AG09319 (cell line): ENCODE data around the gene ARHGEF11.

Experiments used
- DNase-seq: peaks from one replicate; pipeline ENCODE4 v3.0.0-alpha.2; 2010; ENCODE audit warnings: low read depth; ENCODE audit errors: extremely low read depth
- TF ChIP-seq, protein P1 (sequence below): IDR thresholded peaks from 2 replicates; pipeline ENCODE4 v1.5.1; 2011; ENCODE audit warnings: low read depth, mild to moderate bottlenecking, inconsistent platforms, low read length, moderate library complexity

ARHGEF11 gene

DNA sequence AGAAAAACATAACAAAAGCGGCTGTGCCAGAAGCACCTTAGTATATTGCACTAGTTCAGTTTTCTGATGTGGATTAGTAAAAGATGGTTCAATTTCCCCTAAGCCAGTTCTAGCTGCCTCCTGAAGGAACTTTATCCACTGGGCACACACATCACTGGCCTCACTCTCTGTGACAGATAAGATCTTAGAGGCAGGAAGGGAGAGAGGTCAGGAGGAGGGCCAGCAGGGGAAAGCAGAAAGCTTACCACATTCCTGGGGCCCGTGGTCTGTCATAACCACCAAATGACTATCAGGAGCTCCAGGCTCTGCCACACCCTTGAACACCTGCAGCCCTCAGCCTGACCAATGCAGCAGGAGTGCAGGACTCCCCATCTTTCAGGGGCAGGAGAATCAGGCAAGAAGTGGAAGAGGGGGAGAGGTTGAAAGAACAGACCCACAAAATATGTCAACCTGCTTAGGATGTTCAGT lies 87.3 kb downstream of the ARHGEF11 start:
- TF ChIP-seq, protein P1, sequence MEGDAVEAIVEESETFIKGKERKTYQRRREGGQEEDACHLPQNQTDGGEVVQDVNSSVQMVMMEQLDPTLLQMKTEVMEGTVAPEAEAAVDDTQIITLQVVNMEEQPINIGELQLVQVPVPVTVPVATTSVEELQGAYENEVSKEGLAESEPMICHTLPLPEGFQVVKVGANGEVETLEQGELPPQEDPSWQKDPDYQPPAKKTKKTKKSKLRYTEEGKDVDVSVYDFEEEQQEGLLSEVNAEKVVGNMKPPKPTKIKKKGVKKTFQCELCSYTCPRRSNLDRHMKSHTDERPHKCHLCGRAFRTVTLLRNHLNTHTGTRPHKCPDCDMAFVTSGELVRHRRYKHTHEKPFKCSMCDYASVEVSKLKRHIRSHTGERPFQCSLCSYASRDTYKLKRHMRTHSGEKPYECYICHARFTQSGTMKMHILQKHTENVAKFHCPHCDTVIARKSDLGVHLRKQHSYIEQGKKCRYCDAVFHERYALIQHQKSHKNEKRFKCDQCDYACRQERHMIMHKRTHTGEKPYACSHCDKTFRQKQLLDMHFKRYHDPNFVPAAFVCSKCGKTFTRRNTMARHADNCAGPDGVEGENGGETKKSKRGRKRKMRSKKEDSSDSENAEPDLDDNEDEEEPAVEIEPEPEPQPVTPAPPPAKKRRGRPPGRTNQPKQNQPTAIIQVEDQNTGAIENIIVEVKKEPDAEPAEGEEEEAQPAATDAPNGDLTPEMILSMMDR, result no peak
- no peak for DNase-seq

DNA sequence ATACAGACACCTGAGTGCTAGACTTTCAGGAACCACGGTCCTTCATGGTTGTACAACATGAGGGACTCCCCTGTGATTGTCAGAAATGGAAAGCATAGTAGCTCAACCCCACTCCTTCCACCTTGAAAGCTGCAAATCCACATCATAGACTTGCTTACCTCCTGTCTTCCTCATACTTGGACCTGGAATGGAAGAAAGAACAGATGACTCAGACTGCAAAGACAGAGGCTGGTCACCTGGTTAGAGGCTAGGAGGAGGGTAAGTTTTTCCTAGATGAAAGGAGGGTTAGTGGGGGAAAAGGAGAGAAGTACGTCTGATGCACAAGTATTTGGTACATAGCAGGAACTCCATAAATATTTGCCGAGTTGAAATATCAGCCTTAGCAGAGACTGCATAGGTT lies 87.9 kb downstream of the ARHGEF11 start:
- TF ChIP-seq, protein P1, result no peak
- no peak for DNase-seq

DNA sequence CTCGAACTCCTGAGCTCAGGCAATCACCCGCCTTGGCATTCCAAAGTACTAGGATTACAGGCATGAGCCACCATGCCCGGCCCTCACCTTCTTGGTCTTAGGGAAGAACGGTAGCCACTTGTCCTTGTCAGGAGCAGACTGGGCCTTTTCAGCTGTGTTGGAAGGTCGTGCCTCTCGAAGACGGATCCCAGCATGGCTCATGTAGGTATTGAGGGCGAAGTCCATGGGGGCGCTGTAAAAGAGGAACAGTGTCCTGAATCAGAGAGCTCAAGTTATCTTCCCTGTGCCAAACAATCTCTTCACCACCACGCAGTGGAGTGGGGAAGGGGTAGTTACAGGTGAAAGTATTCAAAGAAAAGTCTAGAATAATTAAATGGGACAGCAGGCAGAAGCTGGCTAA lies 89.2 kb downstream of the ARHGEF11 start:
- TF ChIP-seq, protein P1, result no peak
- no peak for DNase-seq

DNA sequence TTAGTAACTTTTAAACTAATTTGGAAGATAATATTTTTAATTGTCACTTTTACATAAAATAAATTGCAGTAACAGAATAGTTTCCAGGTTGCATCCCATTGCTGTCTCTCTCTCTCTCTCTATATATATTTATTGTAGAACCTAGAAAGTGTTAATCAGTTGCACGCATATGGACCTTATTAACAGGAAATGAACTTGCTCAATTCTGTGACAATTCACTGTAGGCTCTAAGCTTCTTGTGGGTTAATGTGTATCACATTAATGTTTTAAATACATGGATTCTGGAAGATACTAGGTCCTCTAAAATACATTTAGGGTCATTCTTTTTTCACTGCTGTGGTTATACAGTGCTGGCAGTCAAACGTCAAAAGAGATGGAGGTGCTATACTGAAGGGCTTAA lies 92.0 kb downstream of the ARHGEF11 start:
- no peak for DNase-seq
- TF ChIP-seq, protein P1, result no peak

DNA sequence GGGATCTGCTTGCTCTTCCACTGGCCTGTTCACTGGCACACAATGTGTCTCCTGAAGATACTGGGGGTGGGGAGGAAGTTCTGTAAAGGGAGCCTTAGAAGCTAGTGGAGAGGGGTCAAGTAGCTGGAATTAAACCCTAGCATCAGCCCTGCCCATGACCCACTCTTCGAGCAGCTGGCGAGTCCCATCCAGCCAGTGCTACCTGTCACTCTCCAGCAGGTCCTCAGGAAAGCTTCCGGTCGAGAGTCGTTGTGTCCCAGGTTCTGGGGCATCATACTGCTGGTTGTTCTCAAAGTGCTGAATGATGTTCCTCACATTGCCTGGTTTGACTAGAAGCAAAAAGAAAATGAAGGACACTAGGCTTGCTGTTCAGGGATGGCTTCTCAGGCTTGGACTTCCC lies 94.2 kb downstream of the ARHGEF11 start:
- DNase-seq, result no peak
- TF ChIP-seq, protein P1, result no peak

DNA sequence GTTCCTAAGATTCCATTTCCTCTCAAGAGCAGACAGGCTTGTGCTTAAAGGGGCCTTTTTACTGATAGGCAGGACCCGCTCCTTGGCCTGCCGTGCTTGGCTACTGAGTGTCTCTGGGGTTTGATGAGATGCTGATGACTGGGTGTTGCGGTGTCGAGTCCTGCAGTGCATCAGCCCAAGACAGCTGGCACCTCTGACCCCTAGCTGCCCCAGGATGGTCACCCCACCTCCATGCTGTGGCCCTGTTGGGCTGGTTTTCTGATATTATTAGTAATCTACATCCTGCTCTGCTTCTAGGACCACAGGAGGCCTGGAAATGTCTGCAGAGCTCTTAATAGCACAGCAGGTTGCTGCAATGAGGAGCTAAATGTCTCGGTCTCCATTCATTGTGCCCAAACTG lies 96.4 kb downstream of the ARHGEF11 start:
- TF ChIP-seq, protein P1, result no peak

DNA sequence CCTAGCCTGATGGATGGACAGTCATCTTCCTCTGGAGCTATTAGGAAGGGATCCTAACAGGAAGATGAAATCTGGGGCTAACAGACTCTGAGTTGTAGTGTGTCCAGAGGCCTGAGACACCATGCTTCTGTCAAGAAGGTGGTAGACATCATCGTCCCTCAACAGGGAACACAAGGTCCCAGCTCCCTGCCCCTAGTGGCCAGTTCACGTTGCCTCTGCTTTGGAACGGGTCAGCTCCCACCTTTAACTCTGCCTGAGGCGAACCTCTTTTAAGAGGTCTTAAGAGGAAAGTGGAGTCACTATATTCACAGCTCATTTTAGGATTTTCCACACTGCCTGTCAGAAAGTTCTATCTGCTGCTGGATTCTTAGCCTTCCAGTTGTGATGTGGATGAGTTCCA lies 96.8 kb downstream of the ARHGEF11 start:
- TF ChIP-seq, protein P1, result no peak; the same call in 1 of the 2 replicates
- DNase-seq, result no peak

More for the DNA sequence above, 96.4 kb downstream of the ARHGEF11 start:
- no peak for DNase-seq
